ENCODE measurements around the gene PLXNA2. TPM values are rescaled to one million over a fixed set of nuclear protein-coding genes. Genes with fewer than 3 reads are reported as not detected.

PLXNA2 gene
- total RNA-seq, 4 donors from 2014 or later = 17.2 to 29.7 (median 24.6) TPM

DNA sequence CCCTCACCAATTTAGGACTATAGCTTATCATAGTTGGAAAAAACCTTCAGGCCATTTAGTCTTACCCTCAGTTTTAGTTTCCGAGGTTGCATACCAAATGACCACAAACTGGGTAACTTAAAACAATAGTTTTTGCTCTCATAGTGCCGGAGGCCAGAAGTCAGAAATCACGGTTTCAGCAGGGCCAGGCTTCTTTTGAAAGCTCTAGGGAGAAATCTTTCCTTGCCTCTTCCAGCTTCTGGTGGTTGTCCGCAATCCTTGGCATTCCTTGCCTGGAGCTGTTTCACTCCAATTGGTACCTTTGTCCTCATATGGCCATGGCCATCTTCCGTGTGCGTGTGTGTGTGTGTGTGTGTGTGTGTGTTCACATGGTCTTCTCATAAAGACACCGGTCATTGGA lies 12.4 kb upstream of the PLXNA2 start:
- DNase-seq (ENCODE audit: low spot score in 2 of 2) = no peak
- H3K4me3 ChIP-seq = no peak overlapping the region
- H3K36me3 ChIP-seq = no peaks in the 10 kb centered on the region
- H3K27ac ChIP-seq = no peak overlapping the region
- TF ChIP-seq EP300 (IDR thresholded peaks at IDR 0.05) = no peak
- TF ChIP-seq CTCF (IDR thresholded peaks at IDR 0.05) = no peak
- TF ChIP-seq POLR2A (IDR thresholded peaks at IDR 0.05) = no peak
- 80 to 82% methylated on average over 7 of the region's 7 CpGs for WGBS, 2 donors
- no peaks in the 10 kb centered on the region for H3K27me3 ChIP-seq
- H3K4me1 ChIP-seq = peaks cover 0 to 36% (median 3%) of the 10 kb centered on the region in 4 donors
- H3K9me3 ChIP-seq = peaks cover 0 to 3% (median 0%) of the 10 kb centered on the region in 4 donors

- H3K27ac ChIP-seq = no peak overlapping the region
- TF ChIP-seq EP300 (IDR thresholded peaks at IDR 0.05) (no peak), POLR2A (IDR thresholded peaks at IDR 0.05) (no peak)
- H3K4me1 ChIP-seq = peaks cover 0 to 38% (median 3%) of the 10 kb centered on the region in 4 donors
- no peak overlapping the region for H3K4me3 ChIP-seq
- H3K36me3 ChIP-seq = no peaks in the 10 kb centered on the region
- no peaks in the 10 kb centered on the region for H3K27me3 ChIP-seq
- DNase-seq (ENCODE audit: low spot score in 2 of 2) = no peak
- peaks cover 0 to 3% (median 0%) of the 10 kb centered on the region in 4 donors for H3K9me3 ChIP-seq
- 79 to 84% methylated on average over 1 of the region's 1 CpG for WGBS, 2 donors
Measured at GRCh38 chr1:208256091-208256490, 11.9 kb upstream of the PLXNA2 start.

DNA sequence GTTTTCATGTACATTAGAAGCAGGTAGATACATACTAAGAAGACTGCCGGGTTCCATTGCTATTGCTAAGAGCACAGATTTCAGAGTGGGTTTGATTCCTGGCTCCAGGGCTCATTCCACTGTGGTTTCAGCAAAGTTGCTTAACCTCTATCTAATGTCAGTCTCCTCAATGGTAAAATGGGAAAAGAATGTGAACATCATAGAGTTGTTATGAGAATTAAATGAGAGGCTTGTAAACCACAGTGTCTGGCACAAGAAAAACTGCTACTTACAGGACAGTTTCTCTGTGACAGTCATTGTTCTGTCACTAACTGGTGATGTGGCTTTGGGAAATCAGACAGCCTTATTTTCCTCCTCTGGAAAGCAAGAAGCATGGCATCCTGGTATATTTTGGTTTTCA lies 10.7 kb upstream of the PLXNA2 start:
- peaks cover 0 to 38% (median 3%) of the 10 kb centered on the region in 4 donors for H3K4me1 ChIP-seq
- no peaks in the 10 kb centered on the region for H3K27me3 ChIP-seq
- no peaks in the 10 kb centered on the region for H3K9me3 ChIP-seq
- no peak overlapping the region for H3K27ac ChIP-seq
- TF ChIP-seq POLR2A (IDR thresholded peaks at IDR 0.05) = no peak
- no peak for TF ChIP-seq EP300 (IDR thresholded peaks at IDR 0.05)
- no peak for TF ChIP-seq CTCF (IDR thresholded peaks at IDR 0.05)
- WGBS, 2 donors = 81 to 89% methylated on average over 1 of the region's 1 CpG
- no peaks in the 10 kb centered on the region for H3K36me3 ChIP-seq
- no peak overlapping the region for H3K4me3 ChIP-seq
- no peak for DNase-seq (ENCODE audit: low spot score in 2 of 2)

DNA sequence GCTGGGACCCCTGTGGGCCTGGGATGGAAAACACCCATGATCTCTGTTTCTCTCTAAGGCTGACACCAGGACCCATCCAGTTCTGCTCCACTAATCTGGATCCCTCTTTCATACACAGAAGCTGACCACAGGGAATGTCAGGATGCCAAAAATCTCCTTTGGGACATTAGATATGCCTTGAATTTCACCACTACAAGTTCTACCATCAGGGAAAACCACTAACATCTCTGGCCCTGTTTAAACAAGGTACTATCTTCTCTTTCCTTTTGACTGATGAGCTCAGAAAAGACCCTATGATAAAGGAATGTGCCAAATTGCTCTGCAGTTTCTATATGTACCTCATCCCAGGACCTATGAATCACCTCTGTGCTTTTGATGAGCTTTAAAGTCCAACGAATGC lies 10.2 kb upstream of the PLXNA2 start:
- Histone ChIP-seq H3K9me3 (no peaks in the 10 kb centered on the region), H3K27ac (no peak overlapping the region), H3K36me3 (no peaks in the 10 kb centered on the region), H3K4me3 (no peak overlapping the region), H3K27me3 (no peaks in the 10 kb centered on the region), H3K4me1 (peaks cover 0 to 38% (median 3%) of the 10 kb centered on the region in 4 donors)
- WGBS, 2 donors = 87 to 90% methylated on average over 1 of the region's 1 CpG
- no peak for DNase-seq (ENCODE audit: low spot score in 2 of 2)
- no peak for TF ChIP-seq EP300 (IDR thresholded peaks at IDR 0.05)
- TF ChIP-seq POLR2A (IDR thresholded peaks at IDR 0.05) = no peak
- no peak for TF ChIP-seq CTCF (IDR thresholded peaks at IDR 0.05)

GRCh38 chr1:208252836-208253576 lies 8.8 kb upstream of the PLXNA2 start:
- TF ChIP-seq EP300 (IDR thresholded peaks at IDR 0.05) = peak in 1 of 2 donors; percentile 52
- no peak for TF ChIP-seq POLR2A (IDR thresholded peaks at IDR 0.05)
- Histone ChIP-seq H3K9me3 (no peaks in the 10 kb centered on the region), H3K27ac (peak overlapping the region in 3 of 4 donors; percentile 37 to 69 (median 53)), H3K36me3 (no peaks in the 10 kb centered on the region), H3K27me3 (no peaks in the 10 kb centered on the region), H3K4me1 (peaks cover 0 to 38% (median 3%) of the 10 kb centered on the region in 4 donors), H3K4me3 (peak overlapping the region in 2 of 4 donors; percentile 3 to 15)
- DNase-seq (ENCODE audit: low spot score in 2 of 2) = no peak
- 58 to 63% methylated on average over 7 of the region's 7 CpGs for WGBS, 2 donors
